ENCODE data around the gene EPHA2.

Gene EPHA2

GRCh38 chr1:16112596-16113555 lies 43.0 kb downstream of the EPHA2 start:
- Histone ChIP-seq H3K27me3 (ENCODE audit: control insufficient read depth, insufficient read depth, low read length) (no peaks in the 10 kb centered on the region), H2AFZ (no peak overlapping the region), H3K4me2 (ENCODE audit: low read length) (no peak overlapping the region), H3K9me3 (ENCODE audit: control insufficient read depth, low read length) (no peaks in the 10 kb centered on the region), H3K9ac (no peak overlapping the region), H3K36me3 (ENCODE audit: control insufficient read depth, insufficient read depth, low read length) (no peaks in the 10 kb centered on the region), H3K27ac (no peak overlapping the region), H3K79me2 (no peaks in the 10 kb centered on the region), H3K4me3 (ENCODE audit: low read depth, low read length) (no peak overlapping the region), H3K4me1 (no peaks in the 10 kb centered on the region)
- no peak for TF ChIP-seq CTCF (IDR thresholded peaks at IDR 0.05)

GRCh38 chr1:16111771-16112595 lies 43.9 kb downstream of the EPHA2 start:
- no peaks in the 10 kb centered on the region for H3K36me3 ChIP-seq (ENCODE audit: control insufficient read depth, insufficient read depth, low read length)
- no peak overlapping the region for H3K4me2 ChIP-seq (ENCODE audit: low read length)
- H3K4me1 ChIP-seq, result no peaks in the 10 kb centered on the region
- H3K9me3 ChIP-seq (ENCODE audit: control insufficient read depth, low read length), result no peaks in the 10 kb centered on the region
- no peak overlapping the region for H2AFZ ChIP-seq
- no peak overlapping the region for H3K4me3 ChIP-seq (ENCODE audit: low read depth, low read length)
- H3K79me2 ChIP-seq, result no peaks in the 10 kb centered on the region
- no peak for TF ChIP-seq CTCF (IDR thresholded peaks at IDR 0.05)
- no peaks in the 10 kb centered on the region for H3K27me3 ChIP-seq (ENCODE audit: control insufficient read depth, insufficient read depth, low read length)
- H3K9ac ChIP-seq, result no peak overlapping the region
- H3K27ac ChIP-seq, result no peak overlapping the region

- no peaks in the 10 kb centered on the region for H3K36me3 ChIP-seq (ENCODE audit: control insufficient read depth, insufficient read depth, low read length)
- no peak overlapping the region for H3K4me2 ChIP-seq (ENCODE audit: low read length)
- H3K27ac ChIP-seq, result no peak overlapping the region
- no peak for TF ChIP-seq CTCF (IDR thresholded peaks at IDR 0.05)
- no peak overlapping the region for H3K4me3 ChIP-seq (ENCODE audit: low read depth, low read length)
- no peak overlapping the region for H3K9ac ChIP-seq
- no peaks in the 10 kb centered on the region for H3K9me3 ChIP-seq (ENCODE audit: control insufficient read depth, low read length)
- no peaks in the 10 kb centered on the region for H3K27me3 ChIP-seq (ENCODE audit: control insufficient read depth, insufficient read depth, low read length)
- no peaks in the 10 kb centered on the region for H3K79me2 ChIP-seq
- no peaks in the 10 kb centered on the region for H3K4me1 ChIP-seq
- no peak overlapping the region for H2AFZ ChIP-seq
Measured at GRCh38 chr1:16110884-16111283, 45.0 kb downstream of the EPHA2 start.

- Histone ChIP-seq H3K9ac (no peak overlapping the region), H3K4me3 (ENCODE audit: low read depth, low read length) (no peak overlapping the region), H3K27ac (no peak overlapping the region), H3K27me3 (ENCODE audit: control insufficient read depth, insufficient read depth, low read length) (no peaks in the 10 kb centered on the region), H3K9me3 (ENCODE audit: control insufficient read depth, low read length) (no peaks in the 10 kb centered on the region), H3K36me3 (ENCODE audit: control insufficient read depth, insufficient read depth, low read length) (no peaks in the 10 kb centered on the region), H2AFZ (no peak overlapping the region), H3K4me1 (no peaks in the 10 kb centered on the region), H3K4me2 (ENCODE audit: low read length) (no peak overlapping the region), H3K79me2 (no peaks in the 10 kb centered on the region)
- TF ChIP-seq CTCF (IDR thresholded peaks at IDR 0.05), result no peak
Measured at GRCh38 chr1:16110456-16110855, 45.4 kb downstream of the EPHA2 start.
